Measurements from ENCODE around the gene CDC42BPA.
"Not testable (repeated sequence)": the region's sequence is repeated elsewhere in the genome, so short reads cannot be mapped to it uniquely, and the experiment has no call there.

The CDC42BPA gene

DNA sequence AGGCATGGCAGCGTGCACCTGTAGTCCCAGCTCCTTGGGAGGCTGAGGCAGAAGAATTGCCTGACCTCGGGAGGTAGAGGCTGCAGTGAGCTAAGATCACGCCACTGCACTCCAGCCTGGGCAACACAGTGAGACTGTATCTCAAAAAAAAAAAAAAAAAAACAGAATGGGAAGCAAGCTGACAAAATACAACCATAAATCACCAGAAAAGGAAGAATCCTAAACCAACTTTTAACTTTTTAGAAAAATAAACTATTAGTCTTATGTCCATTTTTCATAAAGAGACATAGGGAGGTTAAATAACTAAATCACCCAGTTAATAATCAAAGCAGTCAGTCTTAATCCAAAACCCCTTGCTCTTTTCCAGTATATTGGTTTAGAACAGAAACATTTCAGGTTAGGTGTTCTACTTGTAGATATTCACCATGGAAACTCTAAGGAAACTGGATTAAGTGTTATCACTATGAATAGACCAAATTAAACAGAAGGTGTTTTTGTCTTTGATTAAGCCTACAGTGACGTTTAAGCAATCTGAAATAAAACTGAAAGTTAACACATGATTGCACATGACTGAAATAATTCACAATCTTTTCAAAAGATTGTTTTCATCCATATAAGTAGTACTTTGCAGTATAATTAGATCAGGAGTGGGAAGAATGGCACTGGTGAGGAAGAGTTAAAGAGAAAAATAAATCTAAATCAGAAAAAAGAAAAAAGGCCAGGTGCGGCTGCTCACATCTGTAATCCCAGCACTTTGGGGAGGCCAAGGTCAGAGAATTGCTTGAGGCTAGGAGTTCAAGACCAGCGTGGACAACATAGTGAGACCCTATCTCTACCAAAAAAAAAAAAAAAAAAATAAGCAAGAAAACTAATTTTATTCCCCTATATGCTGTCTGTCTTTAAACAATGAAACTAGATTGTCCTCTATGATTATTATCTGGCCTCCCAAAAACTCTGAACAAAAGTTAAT, 9.6 kb downstream of the CDC42BPA start:
- no peak for DNase-seq (ENCODE audit: low read depth in 1 of 2, low spot score in 1 of 2)

DNA sequence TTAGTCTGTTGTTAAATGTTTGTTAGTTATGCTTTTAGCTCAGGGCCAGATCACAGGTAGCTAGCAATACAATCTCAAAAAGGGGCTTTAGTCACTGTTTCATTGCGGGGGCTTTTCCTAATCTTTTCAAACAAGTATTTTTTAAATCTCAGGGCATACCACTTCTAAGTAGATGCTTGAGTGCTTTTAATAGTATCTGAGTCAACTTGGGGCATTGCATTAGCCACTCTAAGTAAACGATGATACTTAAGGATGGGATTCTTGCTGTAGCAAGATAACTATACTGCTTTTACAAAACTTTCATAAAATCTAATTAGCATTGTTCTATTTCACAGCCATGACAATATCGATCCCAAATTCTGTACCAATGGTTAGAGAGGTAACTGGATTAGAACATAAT, 11.6 kb downstream of the CDC42BPA start:
- no peak for DNase-seq (ENCODE audit: low read depth in 1 of 2, low spot score in 1 of 2)

DNA sequence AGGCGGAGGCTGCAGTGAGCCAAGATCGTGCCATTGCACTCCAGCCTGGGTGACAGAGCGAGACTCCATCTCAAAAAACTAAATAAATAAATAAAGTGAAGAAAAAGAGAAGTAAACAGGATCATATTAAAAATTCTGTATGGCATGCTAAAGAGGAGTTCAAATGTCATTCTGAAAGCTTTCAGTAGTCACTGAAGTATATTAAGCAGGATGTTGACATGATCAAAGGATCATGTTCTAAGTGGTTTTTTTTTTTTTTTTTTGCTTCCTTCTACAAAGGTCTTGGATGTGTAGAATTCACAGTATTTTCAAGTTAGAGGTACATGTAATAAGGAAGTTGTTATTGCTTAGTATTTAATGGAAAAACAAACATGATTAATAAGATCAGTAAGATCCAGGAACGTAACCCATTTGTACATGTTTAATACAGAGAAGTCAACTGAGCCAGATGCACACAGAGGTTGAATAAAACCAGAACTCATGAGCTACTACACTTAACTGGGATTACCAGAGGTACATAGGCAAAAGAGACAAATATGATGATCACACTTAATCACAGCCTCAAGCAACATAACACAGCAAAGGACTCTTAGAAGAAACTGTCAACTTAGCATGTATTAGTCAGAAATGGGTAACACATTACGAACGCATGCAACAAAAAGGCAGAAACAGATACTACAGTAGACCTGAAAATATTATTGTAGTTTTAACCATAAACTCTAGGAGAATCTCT, 12.2 kb downstream of the CDC42BPA start:
- DNase-seq (ENCODE audit: low read depth in 1 of 2, low spot score in 1 of 2): no peak

DNA sequence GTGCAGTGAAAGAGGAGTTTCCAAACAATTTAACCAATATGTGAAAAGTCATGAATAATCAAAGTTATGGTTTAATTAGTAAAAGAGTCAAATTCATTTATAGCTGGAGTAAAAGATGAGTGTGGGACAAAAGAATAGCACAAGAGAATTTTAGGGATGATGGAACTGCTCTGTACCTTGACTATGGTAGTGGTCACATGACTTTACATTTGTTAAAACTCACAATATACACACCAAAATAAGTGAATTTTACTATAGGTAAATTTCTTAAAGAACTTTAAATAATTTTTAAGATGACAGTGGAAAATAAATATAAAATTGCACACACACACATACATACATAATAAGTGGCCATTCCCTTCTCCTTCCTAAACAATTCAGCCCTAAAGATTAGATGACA, 13.6 kb downstream of the CDC42BPA start:
- DNase-seq (ENCODE audit: low read depth in 1 of 2, low spot score in 1 of 2): no peak

DNA sequence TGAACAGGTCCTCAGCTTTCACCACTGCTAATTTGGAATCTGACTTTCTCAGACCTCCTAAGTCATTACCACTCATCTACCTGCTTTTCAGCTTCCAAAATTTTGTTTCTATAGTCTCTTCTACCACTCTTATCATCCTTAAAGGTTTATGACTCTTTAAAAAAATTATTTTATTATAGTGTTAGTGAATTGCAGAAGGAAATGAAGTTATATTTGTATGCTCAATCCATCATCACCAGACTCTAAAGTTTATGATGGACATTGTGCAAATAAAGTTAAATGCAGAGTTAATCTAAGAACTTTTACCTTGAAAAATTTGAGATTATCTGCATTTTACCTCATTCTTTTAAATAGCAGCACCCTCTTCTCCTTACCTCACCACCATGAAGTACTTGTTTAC, 14.6 kb downstream of the CDC42BPA start:
- DNase-seq (ENCODE audit: low read depth in 1 of 2, low spot score in 1 of 2): no peak

DNA sequence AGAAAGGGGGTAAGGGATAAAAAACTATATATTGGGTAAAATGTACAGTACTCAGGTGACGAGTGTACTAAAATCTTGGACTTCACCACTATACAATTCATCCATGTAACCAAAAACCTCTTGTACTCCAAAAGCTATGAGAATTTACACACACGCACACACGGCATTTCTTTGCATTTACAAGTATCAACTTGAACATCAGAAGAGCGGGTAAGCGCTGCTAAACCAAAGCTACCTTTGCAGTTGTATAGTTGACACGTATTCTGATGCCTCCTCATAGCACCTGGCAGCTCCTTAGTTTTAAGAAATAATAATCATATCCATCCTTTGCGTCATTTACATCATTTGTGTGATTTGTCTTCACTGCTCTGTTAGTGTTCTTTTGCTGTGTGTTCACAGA, 17.6 kb downstream of the CDC42BPA start:
- no peak for DNase-seq (ENCODE audit: low read depth in 1 of 2, low spot score in 1 of 2)

DNA sequence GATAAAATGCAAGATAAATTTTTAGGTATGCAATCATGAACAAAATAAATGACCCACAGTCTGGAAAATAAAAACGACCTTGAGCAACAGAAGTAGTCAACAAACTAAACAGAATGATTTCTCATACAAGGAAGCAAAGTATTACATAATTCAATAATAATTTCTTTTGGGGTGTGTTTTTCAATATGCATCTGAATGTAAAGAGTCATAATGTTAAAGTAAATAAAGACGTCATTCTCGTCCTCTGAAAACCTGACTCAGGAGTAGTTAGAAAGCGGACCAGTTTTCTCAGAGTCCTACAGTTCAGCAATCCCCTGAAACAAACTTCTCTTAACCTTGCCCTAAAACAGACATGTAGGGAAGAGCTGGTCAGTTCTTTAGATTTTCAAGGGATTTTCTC, 18.6 kb downstream of the CDC42BPA start:
- no peak for DNase-seq (ENCODE audit: low read depth in 1 of 2, low spot score in 1 of 2)

DNA sequence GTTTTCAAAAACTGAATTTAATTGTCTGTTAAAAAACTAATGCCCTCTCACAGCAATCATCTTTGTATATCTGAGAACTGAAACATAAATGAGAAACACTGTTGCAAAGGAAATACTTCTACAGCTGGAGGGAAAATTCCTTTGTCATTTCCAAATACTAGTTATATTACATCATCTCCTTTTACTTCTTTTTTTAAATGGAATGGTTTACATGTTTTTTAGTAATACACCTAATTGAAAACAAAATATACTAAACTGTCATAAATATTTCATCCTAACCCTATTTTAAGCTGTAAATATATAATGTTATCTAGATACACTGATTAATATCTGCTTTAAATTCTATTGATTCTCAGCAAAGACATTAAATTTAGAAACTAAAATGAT, 19.1 kb downstream of the CDC42BPA start:
- DNase-seq (ENCODE audit: low read depth in 1 of 2, low spot score in 1 of 2): no peak

DNA sequence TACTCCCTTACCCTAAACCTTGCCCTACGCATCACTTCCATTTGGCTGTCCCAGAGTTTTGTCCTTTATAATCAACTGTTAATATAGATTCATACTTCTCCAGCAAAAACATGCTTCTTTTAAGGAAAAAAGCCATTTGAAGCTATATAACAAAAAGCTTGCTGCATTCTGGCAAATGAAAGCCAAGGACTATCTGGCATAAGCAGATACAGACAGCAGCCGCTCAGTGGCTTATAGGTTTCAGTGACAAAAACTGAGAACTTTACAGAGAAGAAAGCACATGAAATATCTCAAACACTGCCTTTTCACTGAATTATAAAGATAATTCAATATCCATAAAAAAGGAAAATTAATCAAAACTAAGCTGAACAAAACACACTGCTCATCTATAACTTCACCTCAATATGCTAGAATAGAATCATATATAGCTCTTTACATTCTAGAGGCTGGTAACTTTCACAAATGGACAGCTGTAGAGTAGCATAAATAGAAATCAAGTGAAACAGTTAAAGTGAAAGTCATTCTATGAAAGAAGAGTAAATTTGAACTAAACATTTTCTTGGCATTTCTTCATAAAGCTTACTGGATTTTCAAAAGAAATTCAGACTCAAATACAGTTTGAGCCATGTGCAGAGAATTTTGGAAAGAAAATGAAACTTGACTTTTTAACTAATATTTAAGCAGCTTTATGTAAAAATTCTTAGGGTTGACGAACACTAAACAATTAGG, 19.6 kb downstream of the CDC42BPA start:
- DNase-seq (ENCODE audit: low read depth in 1 of 2, low spot score in 1 of 2): no peak

DNA sequence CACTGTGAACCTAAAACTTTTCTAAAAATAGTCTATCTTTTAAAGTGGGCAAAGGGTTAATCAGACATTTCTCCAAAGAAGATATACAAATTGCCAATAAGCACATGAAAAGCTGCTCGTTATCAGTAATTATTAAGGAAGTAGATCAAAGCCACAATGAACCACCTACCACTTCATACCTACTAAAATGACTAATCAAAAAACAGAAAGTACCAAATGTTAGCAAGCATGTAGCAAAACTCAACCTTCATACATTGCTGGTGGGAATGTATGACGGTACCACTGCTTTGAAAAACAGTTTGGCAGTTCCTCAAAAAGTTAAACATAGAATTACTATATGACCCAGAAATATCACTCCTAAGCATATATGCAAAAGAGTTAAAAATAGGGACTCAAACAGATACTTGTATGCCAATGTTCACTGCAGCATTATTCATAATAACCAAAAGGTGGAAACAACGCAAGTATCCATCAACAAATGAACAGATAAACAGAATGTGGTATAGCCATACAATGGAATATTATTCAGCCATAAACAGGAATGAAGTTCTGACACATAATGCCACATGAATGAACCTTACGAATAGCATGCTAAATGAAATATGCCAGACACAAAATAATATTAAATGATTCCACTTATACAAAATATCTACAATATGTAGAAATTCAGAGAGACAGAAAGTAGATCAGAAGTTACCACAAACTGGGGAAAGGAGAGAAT, 21.1 kb downstream of the CDC42BPA start:
- no peak for DNase-seq (ENCODE audit: low read depth in 1 of 2, low spot score in 1 of 2)

DNA sequence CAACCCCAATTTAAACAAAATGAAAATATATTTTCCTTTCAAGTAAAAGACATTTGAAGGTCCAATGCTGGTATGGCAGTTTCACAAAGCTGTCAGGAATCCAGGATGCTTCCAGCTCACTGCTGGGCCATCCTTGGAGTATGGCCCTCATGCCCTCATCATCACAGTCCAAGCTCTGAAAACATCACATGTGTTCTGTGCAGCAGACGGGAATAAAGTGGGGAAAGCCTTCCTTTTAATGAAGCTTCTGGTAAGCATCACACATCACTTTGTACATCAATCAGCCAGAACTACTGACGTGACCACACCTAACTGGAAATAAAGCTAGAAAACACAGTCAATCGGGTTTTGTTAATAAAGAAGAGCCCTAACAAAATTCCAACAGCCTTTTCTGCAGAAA, 22.7 kb downstream of the CDC42BPA start:
- DNase-seq (ENCODE audit: low read depth in 1 of 2, low spot score in 1 of 2): no peak

DNA sequence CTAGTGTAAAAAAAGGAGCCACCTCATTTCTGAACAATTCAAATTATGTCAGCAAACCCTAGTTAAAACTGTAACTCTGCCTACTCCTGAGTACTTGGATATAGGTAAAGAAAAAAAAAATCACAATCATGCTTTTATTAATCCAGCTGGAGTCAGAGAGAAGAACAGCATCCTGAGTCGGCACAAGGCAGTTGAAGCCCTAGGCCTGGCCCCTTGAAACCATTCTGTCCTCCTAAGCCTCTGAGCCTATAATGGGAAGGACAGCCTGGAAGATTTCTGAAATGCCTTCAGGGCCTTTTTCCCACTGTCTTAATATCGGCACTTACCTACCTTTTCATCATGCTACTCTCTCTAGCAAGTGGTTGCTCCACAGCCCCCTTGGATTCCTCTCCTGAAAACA, 32.5 kb downstream of the CDC42BPA start:
- DNase-seq (ENCODE audit: low read depth in 1 of 2, low spot score in 1 of 2): no peak

DNA sequence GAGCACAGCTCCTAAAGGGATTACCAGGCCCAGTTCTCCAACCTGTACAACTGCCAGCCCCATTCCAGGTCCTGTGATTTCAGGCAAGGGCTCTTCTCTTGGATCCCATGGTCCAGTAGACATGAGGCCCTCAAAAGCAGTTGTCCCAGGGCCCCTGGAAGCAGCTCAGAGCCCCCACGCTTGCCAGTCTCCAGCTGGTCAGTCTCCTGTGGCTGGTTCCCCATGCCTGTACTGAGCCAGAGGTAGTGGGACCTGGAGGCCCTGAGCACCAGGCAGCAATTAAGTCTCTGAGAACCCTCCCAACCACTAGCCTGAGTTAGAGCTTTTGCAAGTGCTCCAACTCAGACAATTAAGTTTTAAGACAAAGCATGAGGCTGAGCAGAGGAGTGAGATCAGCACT, 36.9 kb downstream of the CDC42BPA start:
- DNase-seq (ENCODE audit: low read depth in 1 of 2, low spot score in 1 of 2): no peak

DNA sequence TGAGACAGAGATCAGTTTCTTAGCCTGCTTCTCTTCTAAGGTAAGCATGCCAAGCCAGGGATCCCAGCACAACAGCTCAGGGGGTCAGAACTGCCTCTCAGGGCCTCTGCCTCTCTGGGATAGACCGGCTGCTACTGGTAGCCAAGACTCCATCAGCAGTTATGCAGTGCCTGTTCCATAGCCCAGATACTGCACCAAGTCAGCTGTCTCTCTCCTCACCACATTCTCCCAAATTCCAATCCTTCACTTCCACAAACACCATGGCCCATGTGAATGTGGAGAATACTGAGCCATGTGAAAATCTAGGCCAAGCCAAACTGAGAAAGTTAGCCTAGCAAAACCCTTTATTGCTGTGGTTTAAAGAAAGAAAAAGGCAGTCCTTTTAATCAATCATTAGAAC, 37.5 kb downstream of the CDC42BPA start:
- DNase-seq (ENCODE audit: low read depth in 1 of 2, low spot score in 1 of 2): no peak

DNA sequence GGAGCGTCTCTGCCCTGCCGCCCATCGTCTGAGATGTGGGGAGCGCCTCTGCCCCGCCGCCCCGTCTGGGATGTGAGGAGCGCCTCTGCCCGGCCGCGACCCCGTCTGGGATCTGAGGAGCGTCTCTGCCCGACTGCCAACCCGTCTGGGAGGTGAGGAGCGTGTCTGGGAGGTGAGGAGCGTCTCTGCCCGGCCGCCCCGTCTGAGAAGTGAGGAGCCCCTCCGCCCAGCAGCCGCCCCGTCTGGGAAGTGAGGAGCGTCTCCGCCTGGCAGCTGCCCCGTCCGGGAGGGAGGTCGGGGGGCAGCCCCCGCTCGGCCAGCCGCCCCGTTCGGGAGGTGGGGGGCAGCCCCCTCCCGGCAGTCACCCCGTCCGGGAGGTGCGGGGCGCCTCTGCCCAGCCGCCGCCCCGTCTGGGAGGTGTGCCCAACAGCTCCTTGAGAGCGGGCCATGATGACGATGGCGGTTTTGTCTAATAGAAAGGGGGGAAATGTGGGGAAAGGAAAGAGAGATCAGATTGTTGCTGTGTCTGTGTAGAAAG, 42.1 kb downstream of the CDC42BPA start:
- not testable (repeated sequence) for DNase-seq (ENCODE audit: low read depth in 1 of 2, low spot score in 1 of 2)

DNA sequence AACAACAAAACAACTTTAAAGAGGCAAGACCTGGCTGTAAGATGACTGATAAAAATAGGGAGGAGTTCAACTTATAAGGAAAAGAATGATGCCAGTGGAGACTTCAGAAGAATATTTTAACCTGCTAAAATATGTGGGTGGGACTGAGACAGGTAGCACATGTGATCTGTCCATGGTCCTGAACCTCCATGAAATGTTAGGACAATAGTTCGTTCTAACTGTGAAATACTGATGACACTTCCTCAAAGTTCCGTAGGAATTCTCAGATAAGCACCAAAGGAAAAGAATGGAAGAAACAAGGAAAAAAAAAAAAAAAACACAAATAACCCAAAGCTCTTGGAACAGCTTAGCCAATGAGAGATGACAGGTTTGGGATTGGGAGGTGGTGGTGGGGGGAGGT, 44.7 kb downstream of the CDC42BPA start:
- DNase-seq (ENCODE audit: low read depth in 1 of 2, low spot score in 1 of 2): no peak

DNA sequence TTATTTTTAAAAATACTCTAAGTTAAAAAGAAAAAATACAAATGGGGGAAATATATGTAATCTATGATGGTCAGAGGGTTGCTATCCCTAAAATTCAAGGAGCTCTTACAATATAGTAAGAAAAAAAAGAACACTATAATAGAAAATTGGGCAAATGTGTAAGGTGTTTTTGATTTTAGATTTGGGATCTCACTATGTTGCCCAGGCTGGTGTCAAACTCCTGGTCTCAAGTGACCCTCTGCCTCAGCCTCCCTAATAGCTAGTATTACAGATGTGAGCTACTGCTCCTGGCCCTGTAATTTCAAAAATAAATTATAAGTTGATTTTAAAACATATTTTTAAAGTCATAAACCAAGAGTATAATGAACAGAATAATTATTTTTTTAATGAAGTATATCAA, 45.9 kb downstream of the CDC42BPA start:
- no peak for DNase-seq (ENCODE audit: low read depth in 1 of 2, low spot score in 1 of 2)

DNA sequence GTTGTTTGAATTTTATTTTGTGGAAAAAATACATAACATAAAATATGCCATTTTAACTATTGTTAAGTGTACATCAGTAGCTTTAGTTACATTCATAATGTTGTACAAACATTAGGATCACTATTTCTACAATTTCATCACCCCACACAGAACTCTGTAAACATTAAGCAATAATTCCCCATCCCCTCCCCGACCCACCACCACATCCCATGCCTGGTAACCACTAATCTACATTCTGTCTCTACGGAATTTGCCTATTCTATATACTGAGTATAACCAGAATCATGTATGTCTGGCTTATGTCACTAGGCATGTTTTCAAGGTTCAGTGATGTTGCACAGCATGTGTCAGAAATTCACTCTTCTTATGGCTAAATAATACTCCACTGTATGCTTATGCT, 47.7 kb downstream of the CDC42BPA start:
- no peak for DNase-seq (ENCODE audit: low read depth in 1 of 2, low spot score in 1 of 2)

DNA sequence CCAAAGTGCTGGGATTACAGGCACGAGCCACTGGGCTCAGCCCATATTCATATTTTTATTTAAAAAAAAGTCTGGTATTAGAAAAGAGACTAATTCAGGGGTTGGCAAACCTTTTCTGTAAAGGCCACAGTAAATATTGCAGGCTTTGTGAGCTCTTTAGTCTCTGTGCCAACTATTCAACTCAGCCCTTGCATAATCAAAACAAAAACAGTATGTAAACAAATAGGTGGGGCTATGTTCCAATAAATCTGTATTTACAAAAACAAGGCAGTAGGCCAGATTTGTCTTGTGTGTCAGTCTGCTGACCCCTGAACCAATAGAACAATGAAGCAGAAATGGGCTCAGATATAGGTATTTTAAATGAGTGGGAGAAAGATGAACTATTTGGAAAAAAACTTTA, 49.3 kb downstream of the CDC42BPA start:
- no peak for DNase-seq (ENCODE audit: low read depth in 1 of 2, low spot score in 1 of 2)

DNA sequence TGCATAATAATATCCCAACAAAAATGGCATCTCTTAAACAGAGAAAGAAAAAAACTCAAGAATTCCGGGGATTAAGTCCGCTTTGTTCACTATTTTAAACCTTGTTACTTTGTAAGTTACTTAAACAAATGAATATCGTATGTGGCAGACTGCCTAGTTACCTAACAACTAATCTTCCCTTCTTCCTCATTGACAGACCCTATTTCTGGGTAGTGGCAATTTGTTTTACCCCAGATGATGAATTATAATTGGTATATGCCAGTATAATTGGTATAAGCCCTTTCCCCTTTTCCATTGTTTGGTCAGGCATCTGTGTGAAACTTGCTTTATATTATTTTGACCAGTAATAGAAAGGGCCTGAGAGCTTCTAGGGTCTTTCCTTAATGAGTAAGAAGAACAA, 52.4 kb downstream of the CDC42BPA start:
- DNase-seq (ENCODE audit: low read depth in 1 of 2, low spot score in 1 of 2): no peak

DNA sequence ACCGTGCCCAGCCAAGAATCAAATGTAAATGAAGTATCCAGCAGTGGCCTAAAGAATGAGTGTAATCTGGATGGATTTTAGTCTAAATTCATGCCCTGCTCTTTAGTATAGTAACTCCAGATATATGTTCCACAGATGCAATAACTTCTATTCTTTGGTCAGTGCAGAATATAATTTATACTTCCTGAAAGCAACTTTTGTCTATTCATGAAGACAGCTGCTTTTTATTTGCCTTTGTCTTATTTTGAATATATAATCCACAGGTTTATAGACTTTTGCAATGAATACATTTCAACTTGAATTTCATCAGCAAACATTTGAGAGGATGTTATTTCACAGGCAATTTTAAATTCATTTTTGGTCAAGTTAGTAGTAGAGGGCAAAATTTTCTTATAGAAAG, 54.4 kb downstream of the CDC42BPA start:
- DNase-seq (ENCODE audit: low read depth in 1 of 2, low spot score in 1 of 2): no peak
